ENCODE data around the gene MTCH2. TPM values are rescaled to one million over a fixed set of nuclear protein-coding genes. Genes with fewer than 3 reads are reported as not detected.

The MTCH2 gene
- total RNA-seq, 4 donors from 2014 or later, result 43.3 to 66.4 (median 44.7) TPM

GRCh38 chr11:47570651-47571356 lies 71.6 kb downstream of the MTCH2 start:
- TF ChIP-seq, protein P1, sequence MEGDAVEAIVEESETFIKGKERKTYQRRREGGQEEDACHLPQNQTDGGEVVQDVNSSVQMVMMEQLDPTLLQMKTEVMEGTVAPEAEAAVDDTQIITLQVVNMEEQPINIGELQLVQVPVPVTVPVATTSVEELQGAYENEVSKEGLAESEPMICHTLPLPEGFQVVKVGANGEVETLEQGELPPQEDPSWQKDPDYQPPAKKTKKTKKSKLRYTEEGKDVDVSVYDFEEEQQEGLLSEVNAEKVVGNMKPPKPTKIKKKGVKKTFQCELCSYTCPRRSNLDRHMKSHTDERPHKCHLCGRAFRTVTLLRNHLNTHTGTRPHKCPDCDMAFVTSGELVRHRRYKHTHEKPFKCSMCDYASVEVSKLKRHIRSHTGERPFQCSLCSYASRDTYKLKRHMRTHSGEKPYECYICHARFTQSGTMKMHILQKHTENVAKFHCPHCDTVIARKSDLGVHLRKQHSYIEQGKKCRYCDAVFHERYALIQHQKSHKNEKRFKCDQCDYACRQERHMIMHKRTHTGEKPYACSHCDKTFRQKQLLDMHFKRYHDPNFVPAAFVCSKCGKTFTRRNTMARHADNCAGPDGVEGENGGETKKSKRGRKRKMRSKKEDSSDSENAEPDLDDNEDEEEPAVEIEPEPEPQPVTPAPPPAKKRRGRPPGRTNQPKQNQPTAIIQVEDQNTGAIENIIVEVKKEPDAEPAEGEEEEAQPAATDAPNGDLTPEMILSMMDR (IDR thresholded peaks at IDR 0.05; ENCODE audit: low read depth), result no peak

DNA sequence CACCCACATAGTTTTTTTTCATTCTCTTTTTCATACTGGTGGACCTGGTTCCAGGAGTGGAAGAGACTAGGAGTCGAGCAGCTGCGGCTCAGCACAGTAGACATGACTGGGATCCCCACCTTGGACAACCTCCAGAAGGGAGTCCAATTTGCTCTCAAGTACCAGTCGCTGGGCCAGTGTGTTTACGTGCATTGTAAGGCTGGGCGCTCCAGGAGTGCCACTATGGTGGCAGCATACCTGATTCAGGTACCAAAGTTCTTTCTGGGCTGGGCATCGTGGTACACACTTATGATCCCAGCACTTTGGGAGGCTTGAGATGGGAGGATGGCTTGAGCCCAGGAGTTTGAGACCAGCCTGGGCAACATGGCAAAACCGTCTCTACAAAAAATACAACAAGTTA lies 72.7 kb downstream of the MTCH2 start:
- TF ChIP-seq, protein P1 (IDR thresholded peaks at IDR 0.05; ENCODE audit: low read depth), result no peak

Small RNA genes lying within 50 kb of the gene (small RNA-seq; reads per million reads assigned to genes)
- gene RNU5E-10P, result not detected

Other genes with a start within 250 kb of the MTCH2 start
- gene SLC39A13, start 234.0 kb downstream of the MTCH2 start, total RNA-seq, result 10 to 100 TPM; 21.2 to 52.6 (median 46.0) TPM
- gene PSMC3, start 216.1 kb downstream of the MTCH2 start, total RNA-seq, result 100 to 1,000 TPM in 2 of 4 donors, 10 to 100 TPM in 2; 67.3 to 156 (median 102) TPM
- not detected for gene RAPSN, start 193.4 kb downstream of the MTCH2 start, total RNA-seq
- 100 to 1,000 TPM in 3 of 4 donors, 10 to 100 TPM in 1; 93.8 to 153 (median 121) TPM for gene CELF1, start 89.4 kb downstream of the MTCH2 start, total RNA-seq
- 100 to 1,000 TPM; 109 to 208 (median 121) TPM for gene PTPMT1, start 77.0 kb downstream of the MTCH2 start, total RNA-seq
- gene KBTBD4, start 63.6 kb downstream of the MTCH2 start, total RNA-seq, result 10 to 100 TPM in 3 of 4 donors, 1 to 10 TPM in 1; 9.6 to 20.3 (median 18.3) TPM
- gene NDUFS3, start 63.5 kb downstream of the MTCH2 start, total RNA-seq, result 10 to 100 TPM; 52.0 to 73.8 (median 53.7) TPM
- 1 to 10 TPM in 3 of 4 donors, under 1 TPM in 1; 0.82 to 4.6 (median 1.7) TPM for gene FAM180B, start 55.9 kb downstream of the MTCH2 start, total RNA-seq
- 1 to 10 TPM in 3 of 4 donors, under 1 TPM in 1; 0.82 to 2.6 (median 1.3) TPM for gene C1QTNF4, start 48.1 kb downstream of the MTCH2 start, total RNA-seq
- gene AGBL2, start 72.8 kb upstream of the MTCH2 start, total RNA-seq, result under 1 TPM in 2 of 4 donors, not detected in 2; 0.22 to 0.85 TPM
- 100 to 1,000 TPM; 132 to 214 (median 171) TPM for gene FNBP4, start 124.8 kb upstream of the MTCH2 start, total RNA-seq
- 10 to 100 TPM; 27.7 to 33.9 (median 31.0) TPM for gene NUP160, start 205.8 kb upstream of the MTCH2 start, total RNA-seq

Data from subcutaneous adipose tissue (tissue), 4 donors.